Upper lobe of left lung (tissue), 6 donors: ENCODE data around the gene CARM1. TPM values are rescaled to one million over a fixed set of nuclear protein-coding genes. Genes with fewer than 3 reads are reported as not detected.

Source experiments
- ATAC-seq, 2 donors: fragments of 200-7000 bp; cut with Tn5 transposase; one replicate each; pipeline ENCODE4 v1.9.1; 2022; ENCODE audit warnings: mild to moderate bottlenecking in 2 of 2, moderate library complexity in 2 of 2; ENCODE audit not compliant: low FRiP score in 2 of 2
- DNase-seq, 2 donors: peaks; one replicate each; pipeline ENCODE4 v3.0.0-alpha.2; 2019 to 2020
- H3K27ac ChIP-seq, 4 donors: fragments of 200-600 bp; sonication (generic); one replicate each; pipeline ENCODE4 v1.5.1; 2016 to 2019
- H3K27me3 ChIP-seq, 4 donors: fragments of 200-600 bp; sonication (generic); one replicate each; pipeline ENCODE4 v1.5.1; 2017 to 2019
- H3K36me3 ChIP-seq, 4 donors: fragments of 200-600 bp; sonication (generic); one replicate each; pipeline ENCODE4 v1.5.1; 2016 to 2019
- H3K4me1 ChIP-seq, 4 donors: fragments of 200-600 bp; sonication (generic); one replicate each; pipeline ENCODE4 v1.5.1; 2018 to 2019
- H3K4me3 ChIP-seq, 4 donors: fragments of 200-600 bp; sonication (generic); one replicate each; pipeline ENCODE4 v1.5.1; 2017 to 2019; ENCODE audit warnings: mild to moderate bottlenecking in 2 of 4, moderate library complexity in 1 of 4
- H3K9me3 ChIP-seq, 4 donors: fragments of 200-600 bp; sonication (generic); one replicate each; pipeline ENCODE4 v1.5.1; 2018 to 2019
- EP300 ChIP-seq, 4 donors: sonication (generic); formaldehyde crosslinking; IDR thresholded peaks; one replicate each; pipeline ENCODE4 v1.5.1; 2017; ENCODE audit warnings: antibody characterized with exemption in 4 of 4, control low read depth in 2 of 4
- POLR2A ChIP-seq, 4 donors: fragments of 450-650 bp; IDR thresholded peaks; one replicate each; pipeline ENCODE4 v1.5.1; 2016 to 2017; ENCODE audit warnings: antibody characterized with exemption in 4 of 4, mild to moderate bottlenecking in 2 of 4
- POLR2AphosphoS5 ChIP-seq, 2 donors: sonication (generic); formaldehyde crosslinking; IDR thresholded peaks; one replicate each; pipeline ENCODE4 v1.5.1; 2017; ENCODE audit warnings: antibody characterized with exemption in 2 of 2
- WGBS, 2 donors: methylation state at CpG; one replicate each; pipeline ENCODE4 v1.1.5; 2017 to 2018; 5-methylcytosine and 5-hydroxymethylcytosine counted together
- total RNA-seq, 6 donors: library from RNA; depleted of rRNA in 4 of 6; stranded (reverse); fragments of >200 nt in 4 of 6; gene quantifications; one replicate each; pipeline versions ENCODE4 v1.1.0 to v1.2.1, GENCODE V29; 2016 to 2021
- TF ChIP-seq, protein P1 (sequence below), 6 experiments: fragments of 450-650 bp in 4 of 6; fragments of 200-600 bp in 2 of 6; sonication (generic) in 2 of 6; IDR thresholded peaks; one replicate each; pipeline ENCODE4 v1.5.1; 2016 to 2019; ENCODE audit warnings: antibody characterized with exemption in 6 of 6
- donor health status: DM: no; HTN: no; CAD: no; lungs with moderate emphysema.
- donor health status: DM: no; HTN: yes; CAD: no; lungs with severe emphysema.

CARM1 gene
- total RNA-seq, 6 donors from 2014 or later = 19.0 to 30.6 (median 25.3) TPM

DNA sequence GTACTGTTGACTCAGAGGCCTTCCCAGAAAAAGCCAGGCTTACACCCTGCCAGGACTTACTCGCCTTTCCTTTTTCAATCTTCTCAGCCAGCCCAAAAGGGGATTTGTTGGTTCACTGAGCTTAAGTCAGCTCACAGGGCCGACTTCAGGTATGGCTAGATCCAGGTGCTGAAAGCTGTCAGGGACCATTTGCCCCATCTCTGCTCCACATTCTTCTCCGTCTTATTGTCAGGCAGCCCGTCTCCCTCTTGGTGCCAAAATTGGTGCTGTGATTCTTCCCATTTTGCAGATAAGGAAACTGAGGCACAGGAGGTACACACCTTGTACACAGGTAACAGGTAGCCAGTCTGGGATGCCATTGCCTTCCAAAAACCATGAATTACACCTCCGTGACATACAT is 20.7 kb upstream of the CARM1 start:
- Histone ChIP-seq H3K9me3 (peaks cover 0 to 2% (median 0%) of the 10 kb centered on the region in 4 donors), H3K27ac (no peak overlapping the region), H3K36me3 (no peaks in the 10 kb centered on the region), H3K27me3 (no peaks in the 10 kb centered on the region), H3K4me3 (no peak overlapping the region), H3K4me1 (no peaks in the 10 kb centered on the region)
- 84 to 91% methylated on average over 5 of the region's 5 CpGs for WGBS, 2 donors
- ATAC-seq (no peak), DNase-seq (no peak)
- TF ChIP-seq, protein P1, sequence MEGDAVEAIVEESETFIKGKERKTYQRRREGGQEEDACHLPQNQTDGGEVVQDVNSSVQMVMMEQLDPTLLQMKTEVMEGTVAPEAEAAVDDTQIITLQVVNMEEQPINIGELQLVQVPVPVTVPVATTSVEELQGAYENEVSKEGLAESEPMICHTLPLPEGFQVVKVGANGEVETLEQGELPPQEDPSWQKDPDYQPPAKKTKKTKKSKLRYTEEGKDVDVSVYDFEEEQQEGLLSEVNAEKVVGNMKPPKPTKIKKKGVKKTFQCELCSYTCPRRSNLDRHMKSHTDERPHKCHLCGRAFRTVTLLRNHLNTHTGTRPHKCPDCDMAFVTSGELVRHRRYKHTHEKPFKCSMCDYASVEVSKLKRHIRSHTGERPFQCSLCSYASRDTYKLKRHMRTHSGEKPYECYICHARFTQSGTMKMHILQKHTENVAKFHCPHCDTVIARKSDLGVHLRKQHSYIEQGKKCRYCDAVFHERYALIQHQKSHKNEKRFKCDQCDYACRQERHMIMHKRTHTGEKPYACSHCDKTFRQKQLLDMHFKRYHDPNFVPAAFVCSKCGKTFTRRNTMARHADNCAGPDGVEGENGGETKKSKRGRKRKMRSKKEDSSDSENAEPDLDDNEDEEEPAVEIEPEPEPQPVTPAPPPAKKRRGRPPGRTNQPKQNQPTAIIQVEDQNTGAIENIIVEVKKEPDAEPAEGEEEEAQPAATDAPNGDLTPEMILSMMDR (IDR thresholded peaks at IDR 0.05) = no peak
- TF ChIP-seq EP300 (IDR thresholded peaks at IDR 0.05) = no peak
- TF ChIP-seq POLR2AphosphoS5 (IDR thresholded peaks at IDR 0.05) = no peak
- TF ChIP-seq POLR2A (IDR thresholded peaks at IDR 0.05) = no peak

DNA sequence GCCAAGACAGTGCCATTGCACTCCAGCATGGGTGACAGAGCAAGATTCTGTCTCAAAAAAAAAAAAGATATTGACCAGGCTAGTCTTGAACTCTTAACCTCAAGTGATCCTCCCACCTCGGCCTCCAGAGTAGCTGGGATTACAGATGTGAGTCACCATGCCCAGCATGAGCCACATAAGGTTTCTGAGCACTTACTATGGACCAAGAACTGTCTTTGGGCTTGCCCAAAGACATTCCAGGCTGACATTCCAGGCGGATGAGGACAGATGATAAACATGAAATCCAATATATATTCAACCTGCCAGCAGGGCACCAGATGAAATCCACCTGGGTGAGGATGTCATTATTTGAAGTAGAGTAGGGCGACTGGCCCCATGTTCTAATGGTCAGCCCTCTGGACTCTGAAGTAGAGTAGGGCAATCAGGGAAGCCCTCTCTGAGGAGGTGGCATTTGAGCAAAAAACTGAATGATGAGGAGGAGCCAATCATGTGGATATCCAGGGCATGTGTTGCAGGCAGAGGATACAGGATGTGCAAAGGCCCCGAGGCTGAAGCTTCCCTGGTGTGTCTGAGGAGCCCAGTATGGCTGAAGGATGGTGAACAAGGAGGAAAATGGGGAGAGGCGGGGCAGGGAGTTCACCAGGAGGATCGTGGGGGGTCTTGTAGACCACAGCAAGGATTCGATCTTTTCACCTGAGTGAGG is 19.1 kb upstream of the CARM1 start:
- no peak for ATAC-seq

DNA sequence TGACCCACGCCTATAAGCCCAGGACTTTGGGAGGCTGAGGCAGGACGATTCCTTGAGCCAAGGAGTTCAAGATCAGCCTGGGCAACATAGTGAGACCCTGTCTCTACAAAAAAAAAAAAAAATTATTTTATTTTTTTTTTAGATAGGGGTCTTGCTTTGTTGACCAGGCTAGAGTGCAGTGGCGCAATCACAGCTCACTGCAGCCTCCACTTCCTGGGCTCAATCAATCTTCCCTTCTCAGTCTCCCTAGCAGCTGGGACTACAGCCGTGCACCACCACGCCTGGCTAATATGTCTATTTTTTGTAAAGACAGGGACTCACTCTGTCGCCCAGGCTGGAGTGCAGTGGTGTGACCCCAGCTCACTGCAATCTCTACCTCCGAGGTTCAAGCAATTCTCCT is 18.4 kb upstream of the CARM1 start:
- no peaks in the 10 kb centered on the region for H3K9me3 ChIP-seq
- ATAC-seq (no peak), DNase-seq (no peak)
- H3K4me1 ChIP-seq = no peaks in the 10 kb centered on the region
- no peak overlapping the region for H3K27ac ChIP-seq
- no peak overlapping the region for H3K4me3 ChIP-seq
- no peaks in the 10 kb centered on the region for H3K27me3 ChIP-seq
- no peak for TF ChIP-seq POLR2A (IDR thresholded peaks at IDR 0.05)
- TF ChIP-seq POLR2AphosphoS5 (IDR thresholded peaks at IDR 0.05) = no peak
- no peak for TF ChIP-seq EP300 (IDR thresholded peaks at IDR 0.05)
- TF ChIP-seq, protein P1 (IDR thresholded peaks at IDR 0.05) = no peak
- no peaks in the 10 kb centered on the region for H3K36me3 ChIP-seq
- 77 to 83% methylated on average over 7 of the region's 7 CpGs for WGBS, 2 donors

More for the DNA sequence above, 19.1 kb upstream of the CARM1 start:
- Histone ChIP-seq H3K27me3 (no peaks in the 10 kb centered on the region), H3K36me3 (no peaks in the 10 kb centered on the region), H3K4me3 (no peak overlapping the region), H3K4me1 (no peaks in the 10 kb centered on the region), H3K27ac (no peak overlapping the region), H3K9me3 (no peaks in the 10 kb centered on the region)
- DNase-seq = no peak
- WGBS, 2 donors = 89 to 90% methylated on average over 7 of the region's 7 CpGs
- TF ChIP-seq, protein P1 (IDR thresholded peaks at IDR 0.05) = no peak
- TF ChIP-seq EP300 (IDR thresholded peaks at IDR 0.05) (no peak), POLR2A (IDR thresholded peaks at IDR 0.05) (no peak), POLR2AphosphoS5 (IDR thresholded peaks at IDR 0.05) (no peak)

DNA sequence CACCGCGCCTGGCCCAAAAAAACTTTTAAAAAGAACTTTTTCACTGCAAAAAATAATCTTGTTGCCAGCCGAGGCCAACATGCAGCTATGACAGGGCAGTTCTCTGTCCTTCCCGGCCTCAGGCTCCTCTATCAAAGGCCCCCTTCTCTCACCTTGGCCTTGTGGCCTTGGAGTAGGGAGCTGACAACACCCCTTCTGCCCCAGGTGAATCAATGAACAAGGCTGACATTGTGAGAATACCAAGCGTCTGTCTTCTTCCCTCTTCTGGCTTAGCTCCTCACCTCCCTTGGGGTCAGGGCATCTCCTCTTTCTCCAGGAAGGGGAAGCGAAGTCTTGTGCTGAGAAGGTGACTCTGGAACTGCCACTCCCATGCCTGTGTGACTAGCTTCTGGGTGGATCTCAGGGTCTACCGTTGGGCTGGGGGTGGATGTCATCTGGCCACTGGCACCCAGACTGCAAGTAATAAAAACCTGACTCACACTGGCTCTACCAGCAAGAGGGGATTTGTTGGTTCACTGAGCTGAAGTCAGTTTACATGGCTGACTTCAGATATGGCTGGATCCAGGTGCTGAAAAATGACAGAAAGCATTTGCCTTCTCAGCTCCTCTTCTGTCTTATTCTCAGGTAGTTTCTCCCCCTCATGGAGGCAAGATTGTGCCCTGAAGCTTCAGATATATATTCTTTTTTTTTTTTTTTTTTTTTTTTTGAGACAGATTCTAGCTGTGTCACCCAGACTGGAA is 16.8 kb upstream of the CARM1 start:
- 78 to 79% methylated on average over 4 to 7 of the region's 7 CpGs for WGBS, 2 donors
- no peaks in the 10 kb centered on the region for H3K27me3 ChIP-seq
- DNase-seq (no peak), ATAC-seq (no peak)
- no peaks in the 10 kb centered on the region for H3K36me3 ChIP-seq
- H3K4me3 ChIP-seq = no peak overlapping the region
- no peaks in the 10 kb centered on the region for H3K4me1 ChIP-seq
- TF ChIP-seq POLR2A (IDR thresholded peaks at IDR 0.05) (no peak), EP300 (IDR thresholded peaks at IDR 0.05) (no peak), POLR2AphosphoS5 (IDR thresholded peaks at IDR 0.05) (no peak)
- TF ChIP-seq, protein P1 (IDR thresholded peaks at IDR 0.05) = no peak
- H3K9me3 ChIP-seq = no peaks in the 10 kb centered on the region
- H3K27ac ChIP-seq = no peak overlapping the region
